Fibroblast of the conjunctiva (primary cell): Measurements from ENCODE around the gene WLS.

ENCODE experiments used
- DNase-seq: peaks from one replicate; pipeline ENCODE4 v3.0.0-alpha.2; 2010; ENCODE audit warnings: low read depth

The WLS gene

DNA sequence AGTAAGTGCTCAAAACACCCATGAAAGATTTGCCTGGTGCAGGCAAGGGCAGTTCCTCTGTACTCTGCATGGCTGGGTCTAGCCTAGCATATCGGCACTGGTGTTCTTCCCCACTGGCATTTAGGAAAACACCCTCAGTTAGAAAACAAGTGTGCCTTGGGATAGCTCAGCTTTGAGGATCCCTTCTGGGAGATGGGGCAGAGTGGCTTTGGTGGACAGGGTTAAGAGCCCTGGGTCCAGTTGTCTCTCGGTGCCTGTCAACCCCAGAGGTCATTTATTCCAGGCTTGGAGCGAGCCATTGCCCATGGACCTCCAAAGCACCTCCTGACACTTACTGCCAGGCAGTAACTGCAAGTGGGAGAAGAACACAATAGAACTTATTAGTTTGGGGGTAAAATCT lies 101.1 kb downstream of the WLS start:
- no peak for DNase-seq

DNA sequence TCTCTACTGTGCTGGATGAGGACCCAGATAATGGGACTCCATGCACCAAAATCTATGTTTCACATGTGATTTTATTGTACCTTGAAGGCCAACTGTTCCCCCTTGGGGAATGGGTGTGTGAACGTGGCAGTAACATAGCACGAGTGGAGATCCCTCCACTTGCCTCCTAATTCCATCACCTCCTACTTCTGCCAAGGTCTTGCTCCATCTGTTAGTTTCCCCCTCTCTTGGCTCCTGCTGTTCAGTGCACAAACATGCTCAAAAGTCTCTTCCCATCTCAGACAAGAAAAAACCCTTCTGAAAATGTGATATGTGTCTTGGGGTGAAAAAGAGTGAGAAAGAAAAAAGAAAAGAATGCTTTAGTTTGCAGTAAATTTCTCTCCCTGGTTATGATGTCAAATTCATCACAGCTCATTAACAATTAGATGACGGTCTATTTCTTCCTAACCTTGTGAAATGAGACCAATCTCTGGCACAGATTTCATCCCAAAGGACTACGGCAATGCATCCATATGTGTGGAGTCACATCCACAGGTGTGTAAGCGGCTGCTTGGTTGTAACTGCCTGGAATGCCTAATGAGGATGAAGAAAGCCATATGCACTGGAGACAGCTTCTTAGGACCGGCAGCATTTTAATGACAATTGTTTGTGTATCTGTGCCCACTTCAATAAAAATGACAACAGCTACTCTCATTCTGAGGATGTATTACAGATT lies 102.6 kb downstream of the WLS start:
- DNase-seq: no peak

DNA sequence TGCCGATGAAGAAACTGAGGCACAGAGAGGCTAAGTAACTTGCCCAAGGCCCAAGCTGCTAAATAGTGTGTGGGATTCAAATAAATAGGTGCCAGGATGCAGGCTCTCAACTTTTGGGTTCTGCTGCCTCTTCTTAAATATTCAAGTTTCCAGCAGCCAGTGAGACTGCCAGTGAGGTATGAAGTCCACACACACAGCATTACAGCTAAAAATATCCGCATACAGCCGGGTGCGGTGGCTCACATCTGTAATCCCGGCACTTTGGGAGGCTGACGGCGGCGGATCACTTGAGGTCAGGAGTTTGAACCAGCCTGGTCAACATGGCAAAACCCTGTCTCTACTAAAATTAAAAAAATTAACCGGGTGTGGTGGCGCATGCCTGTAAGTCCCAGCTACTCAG lies 103.5 kb downstream of the WLS start:
- no peak for DNase-seq

DNA sequence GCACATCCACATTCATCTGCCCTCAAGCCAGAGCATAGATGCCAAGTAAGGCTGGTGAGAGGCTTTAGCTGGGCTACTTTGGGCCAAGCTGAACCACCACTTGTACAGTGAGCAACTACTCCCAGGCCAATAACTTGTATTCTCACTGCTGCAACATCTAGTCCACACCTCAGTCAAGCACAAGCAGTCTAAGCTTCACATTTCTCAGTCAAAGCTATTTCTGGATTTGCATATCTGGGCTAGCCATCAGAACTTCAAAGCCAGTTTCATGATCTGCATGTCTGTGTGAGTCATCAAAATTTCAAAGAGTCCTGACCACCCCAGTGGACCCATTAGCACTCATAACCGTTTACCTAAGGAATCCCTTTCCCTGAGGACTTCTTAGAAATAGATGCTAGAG lies 104.2 kb downstream of the WLS start:
- DNase-seq: no peak

DNA sequence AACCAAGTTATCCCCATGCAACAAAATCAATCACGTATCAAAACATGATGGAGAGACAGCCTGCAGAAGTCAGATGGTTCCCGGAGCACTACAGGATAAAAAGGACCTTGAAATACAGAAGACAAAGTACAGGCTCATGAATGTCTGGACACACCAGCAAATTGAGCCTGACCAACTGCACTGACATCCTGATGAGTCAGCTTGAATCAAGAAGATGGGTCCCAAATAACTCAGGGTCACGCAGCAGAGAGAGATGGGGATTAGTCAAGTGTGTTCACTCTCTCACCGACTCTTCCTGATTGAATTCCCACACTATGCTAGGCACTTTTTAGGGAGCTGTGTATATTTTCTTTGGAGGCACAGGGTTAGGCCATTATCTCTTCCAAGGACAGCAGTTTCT lies 110.8 kb downstream of the WLS start:
- no peak for DNase-seq

DNA sequence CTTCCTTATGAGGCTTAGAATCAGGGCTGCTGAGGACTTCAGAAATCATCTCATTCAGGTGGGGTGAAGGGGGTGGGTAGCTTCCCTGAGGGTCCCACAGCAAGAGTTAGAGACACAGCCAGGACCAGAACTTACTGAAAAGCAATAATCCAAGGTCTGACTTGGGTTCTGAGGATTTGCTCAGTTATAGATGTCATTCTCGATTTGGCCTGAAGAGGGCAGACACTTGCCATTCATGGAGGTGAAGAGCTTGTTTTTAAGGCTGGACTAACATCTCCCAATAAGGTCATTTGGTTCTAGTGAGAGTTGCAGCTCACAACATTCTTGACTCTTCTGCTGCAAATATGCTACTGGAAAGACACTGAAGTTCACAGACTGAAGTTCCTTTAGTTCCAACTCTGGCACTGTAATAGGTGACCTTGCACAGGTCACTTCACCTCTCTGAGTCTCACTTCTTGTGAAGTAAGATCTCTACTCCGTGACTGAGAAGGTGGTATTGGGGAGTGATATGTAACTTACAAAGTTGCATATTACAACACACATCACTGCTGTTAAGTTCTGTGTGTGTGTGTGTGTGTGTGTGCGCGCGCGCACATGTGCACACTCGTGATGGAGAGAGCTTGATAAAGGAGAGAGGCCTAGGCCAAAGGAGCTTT lies 112.1 kb downstream of the WLS start:
- DNase-seq: peak; percentile 80

DNA sequence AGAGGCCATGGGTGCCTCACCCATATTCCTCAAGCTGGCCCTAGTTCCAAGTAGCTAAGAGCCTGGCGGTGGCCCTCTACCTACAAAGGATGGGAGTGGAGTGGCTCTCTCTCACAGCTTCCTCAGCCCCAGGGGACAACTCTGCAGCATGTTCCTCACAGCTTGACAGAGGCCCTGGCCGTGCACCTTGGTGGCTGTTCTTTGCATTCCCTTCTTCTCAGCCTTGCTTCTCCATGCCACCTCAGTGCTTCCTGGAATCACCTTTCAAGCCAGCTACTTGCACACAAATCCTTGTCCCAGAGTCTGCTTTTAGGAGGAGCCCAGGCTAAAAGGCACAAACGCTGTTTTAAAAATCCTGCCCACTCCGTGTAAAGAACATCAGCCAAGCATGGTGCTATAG lies 112.9 kb downstream of the WLS start:
- DNase-seq: no peak

DNA sequence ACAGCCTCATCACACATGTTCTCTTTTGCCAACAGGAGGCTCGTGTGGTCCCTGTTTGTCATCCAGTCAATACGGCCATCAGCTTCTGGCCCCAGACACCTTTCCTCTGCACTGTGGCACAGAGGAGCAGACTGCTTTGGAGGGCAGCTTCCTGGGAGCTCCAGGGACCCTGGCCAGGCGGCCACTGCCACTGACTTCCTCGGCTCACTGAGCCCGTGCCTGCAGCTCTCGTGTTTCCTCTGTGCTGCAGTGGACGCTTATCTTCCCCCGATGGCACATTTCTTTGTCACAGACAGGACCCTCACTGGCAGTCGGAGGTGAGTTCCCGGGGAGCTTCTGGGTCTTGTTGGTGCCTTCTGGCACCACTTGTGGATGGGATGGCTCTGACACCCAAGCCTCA lies 114.9 kb downstream of the WLS start:
- no peak for DNase-seq

DNA sequence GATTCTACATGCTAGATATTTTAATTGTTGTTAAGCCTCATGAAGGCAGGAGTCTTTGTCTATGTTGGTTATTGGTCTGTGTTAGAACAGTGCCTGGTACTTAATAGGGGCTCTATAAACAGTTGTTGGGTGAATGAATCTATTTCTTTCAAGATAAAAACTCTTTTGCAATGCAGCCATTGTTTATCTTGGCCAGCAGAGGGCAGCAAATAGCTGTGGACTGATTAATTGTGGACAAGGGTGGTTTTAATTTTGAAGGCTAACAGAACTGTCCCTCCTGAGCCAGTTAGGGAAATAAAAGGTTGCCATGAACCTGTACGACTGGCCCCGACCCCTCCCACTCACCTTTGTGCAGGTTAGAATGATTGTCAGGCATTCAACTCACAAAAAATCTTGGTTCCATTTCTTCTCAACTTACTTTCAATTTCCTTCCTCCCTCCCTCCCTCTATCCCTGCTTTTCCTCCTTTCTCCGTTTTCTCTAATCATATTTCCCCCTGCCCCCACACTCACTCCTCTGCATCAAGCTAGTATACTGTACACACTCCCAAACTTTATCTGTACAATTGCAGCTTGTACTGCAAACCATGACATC lies 115.6 kb downstream of the WLS start:
- DNase-seq: peak; percentile 43

DNA sequence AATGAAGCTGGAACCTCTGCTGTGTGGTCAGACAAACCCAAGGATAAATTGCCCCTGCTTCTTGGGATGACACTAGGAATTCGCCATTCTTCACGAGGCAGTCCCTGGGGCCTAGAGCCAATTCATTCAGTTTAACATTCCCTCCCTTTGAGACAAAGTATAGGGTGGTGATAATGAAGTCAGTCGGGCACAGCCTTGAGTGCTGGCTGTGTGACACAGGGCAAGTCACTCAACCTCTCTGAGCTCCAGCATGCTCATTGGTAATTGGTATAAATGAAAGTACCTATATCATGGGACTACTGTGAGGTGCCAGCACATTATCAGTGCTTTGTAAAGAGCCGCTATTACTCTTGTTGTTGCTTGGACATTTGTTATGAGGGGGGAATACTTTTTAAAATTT lies 117.0 kb downstream of the WLS start:
- no peak for DNase-seq

DNA sequence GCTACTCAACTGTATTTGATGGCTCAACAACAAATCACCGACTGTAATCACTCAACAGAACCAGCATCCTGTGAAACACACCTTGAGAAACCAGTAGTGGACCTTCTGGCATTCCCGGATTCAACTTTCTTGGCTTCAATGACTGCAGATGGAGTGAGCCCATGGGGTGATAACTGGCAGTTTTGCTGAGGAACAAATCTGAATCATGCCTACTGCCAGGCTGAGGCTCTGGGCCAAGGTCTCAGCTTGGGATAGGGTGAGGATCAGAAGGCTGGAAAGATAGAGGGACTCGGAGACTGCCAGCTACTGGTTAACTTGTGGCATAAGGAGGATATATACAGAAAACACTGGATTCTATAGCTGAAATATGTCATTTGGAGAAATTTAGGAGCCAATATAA lies 118.4 kb downstream of the WLS start:
- no peak for DNase-seq

DNA sequence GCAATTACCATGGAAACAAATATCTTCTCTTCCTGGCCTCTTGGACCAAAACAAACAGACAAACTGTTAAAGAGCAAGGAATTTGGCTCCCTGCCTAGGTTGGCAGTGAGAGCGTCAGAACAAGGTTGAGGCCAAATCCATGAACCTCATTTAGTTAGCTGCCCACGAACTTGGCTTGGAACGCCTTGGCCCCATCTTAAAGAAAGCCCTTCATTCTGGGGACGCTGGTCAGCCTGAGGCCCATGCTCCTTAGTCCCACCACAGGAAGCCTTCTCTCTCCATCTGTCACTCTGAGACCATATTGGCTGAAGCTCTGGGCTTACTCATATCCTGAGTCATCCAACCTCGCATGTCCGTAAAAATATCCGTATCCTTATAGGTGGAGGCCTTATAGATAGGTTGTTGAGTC lies 119.5 kb downstream of the WLS start:
- peak; percentile 60 for DNase-seq

DNA sequence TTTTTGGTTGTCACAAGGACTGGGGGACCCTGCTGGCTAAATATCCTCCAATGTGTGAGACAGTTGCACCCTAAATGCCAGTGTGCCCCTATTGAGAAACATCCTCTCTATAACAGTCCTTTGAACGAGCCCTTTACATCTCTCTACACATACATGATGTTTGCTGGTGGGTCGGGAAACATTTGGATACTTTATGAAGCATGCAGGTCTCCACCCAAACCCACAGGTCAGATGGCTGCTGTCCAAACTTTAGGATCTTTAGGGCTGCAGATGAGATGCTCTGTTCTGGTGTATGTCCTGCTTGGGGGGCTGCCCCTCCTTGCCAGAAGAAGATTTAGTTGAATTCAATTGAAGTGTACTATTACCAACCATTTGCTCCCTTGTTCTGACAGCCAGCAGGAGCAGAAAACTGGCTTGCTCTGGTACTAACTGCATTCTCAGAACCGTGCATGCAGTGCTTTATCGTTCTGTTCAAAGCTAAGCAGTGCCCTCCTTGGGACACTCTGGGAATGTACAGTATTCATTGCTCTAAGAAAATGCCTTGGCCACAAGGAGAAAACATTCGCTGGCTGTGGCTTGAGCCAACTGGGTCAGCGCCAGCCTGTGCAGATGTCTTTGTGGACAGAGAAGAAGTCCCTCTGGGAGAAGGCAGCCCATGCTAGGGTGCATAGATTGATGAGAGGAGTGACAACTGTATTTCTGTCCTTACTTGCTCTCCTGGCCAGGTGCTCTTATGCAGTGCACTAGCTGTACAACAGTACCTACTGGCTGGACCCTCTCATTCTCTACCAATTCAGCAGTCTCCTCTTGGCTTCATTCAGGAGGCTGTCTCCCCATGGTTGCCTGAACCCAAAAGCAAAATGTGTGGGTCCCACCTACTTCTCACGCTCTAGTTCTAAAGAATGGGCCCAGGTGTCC lies 120.5 kb downstream of the WLS start:
- peak; percentile 89 for DNase-seq

DNA sequence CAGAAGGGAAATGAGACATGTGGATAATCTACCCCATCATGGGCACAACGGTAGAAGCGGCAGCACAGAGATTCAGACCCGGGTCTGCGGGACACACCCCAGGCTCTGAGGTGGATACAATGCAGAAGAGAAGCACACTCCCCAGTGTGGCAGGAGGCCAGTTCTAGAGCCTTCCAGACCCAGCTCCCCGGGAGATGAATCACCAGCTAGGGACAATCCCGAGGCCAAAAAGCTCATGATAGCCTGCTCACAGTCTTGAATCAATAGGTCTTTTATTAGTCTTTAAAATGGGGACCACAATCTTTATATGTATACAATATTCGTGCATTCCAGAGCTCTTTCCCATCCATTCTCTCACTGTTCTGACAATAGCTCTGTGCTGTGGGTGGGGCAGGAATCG lies 124.6 kb downstream of the WLS start:
- DNase-seq: no peak

DNA sequence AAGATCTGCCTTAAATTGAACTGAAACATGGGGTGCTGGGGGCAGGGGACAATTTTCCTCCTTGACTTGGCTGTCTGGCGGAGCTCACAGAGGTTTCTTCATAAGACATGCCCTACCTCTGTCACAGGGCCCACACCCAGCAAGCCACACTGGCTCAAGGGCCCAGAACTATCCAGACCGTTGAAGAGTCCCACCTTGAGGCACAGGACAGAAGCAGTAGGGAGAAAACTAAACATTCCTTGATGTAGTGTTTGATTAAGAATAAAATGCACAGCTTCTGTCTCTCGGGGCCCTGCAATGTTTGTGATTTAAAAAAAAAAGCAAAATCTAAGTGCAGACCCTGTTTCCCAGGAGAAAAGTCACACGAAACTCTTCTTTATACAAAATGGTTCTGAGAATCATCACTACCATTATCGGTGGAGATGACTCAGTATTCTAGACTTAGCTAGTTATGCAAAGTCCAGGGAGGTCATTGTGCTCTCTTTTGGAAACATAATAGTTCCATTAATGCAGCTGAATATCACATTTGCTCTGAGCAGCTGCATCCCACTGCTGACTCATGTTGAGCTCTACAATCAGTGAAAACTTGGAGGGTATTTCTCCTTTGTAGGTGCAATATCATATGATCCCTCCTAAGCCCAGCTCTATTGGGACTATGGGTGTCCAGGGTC lies 128.3 kb downstream of the WLS start:
- no peak for DNase-seq

DNA sequence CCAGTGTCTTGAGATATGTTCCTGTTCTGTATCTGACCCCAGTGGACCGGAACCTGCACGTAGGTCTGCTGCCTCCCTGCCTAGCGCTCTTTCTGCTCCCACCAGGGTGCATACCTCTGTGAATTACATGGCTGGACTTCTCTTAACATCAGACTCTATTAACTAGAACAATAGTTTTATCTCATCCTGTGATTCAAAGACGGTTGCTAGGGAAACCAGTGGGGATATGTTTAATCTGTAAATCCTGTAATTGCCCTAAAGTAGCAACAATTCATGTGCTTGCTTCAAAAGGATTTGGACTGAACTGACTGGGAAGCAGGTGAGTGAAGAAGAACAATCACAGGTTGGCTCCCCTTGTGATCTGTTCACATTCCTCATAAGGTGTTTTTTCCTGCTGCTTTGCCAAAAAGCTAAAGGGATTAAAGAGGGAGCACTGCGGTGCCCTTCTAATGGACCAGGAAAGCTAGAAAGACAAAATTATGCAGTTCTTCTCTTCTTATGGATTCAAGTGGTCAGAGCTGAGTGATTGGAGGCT lies 129.2 kb downstream of the WLS start:
- no peak for DNase-seq

DNA sequence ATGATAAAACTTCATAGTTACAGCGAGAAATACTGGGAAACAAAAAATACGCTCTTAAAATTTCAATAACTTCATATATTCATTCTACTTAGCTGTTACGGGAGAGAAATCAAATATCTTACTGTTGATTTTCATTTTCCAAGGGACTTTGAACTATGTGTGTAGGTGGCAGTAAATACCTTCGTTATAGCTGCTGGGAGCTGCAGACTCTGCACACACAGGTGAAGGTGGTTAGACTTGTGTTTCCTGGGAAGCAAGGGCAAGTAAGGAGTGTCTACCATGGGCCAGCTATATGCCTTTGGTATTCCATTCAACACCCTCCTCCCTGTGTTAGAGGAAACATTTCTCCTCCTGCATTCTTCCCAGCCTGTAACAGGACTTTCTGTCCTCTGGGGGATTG lies 130.5 kb downstream of the WLS start:
- no peak for DNase-seq

DNA sequence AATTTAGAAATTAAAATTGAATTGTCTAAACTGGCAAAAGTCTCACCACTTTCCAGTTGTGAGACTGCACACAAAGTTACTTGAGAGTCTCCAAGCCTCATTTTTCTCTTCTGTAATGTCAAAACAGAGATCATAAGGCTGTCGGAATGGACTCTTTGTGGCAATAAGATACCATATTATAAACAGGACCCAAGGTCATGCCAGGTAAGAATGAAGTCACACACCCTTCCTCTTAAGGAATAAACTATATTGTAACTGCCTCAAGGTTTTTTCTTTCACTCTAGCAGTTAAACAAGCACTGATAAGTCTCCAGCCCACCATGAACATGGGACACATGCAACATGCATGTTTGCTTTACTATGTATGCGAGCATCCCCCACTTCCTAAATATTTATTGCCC lies 131.8 kb downstream of the WLS start:
- DNase-seq: no peak

DNA sequence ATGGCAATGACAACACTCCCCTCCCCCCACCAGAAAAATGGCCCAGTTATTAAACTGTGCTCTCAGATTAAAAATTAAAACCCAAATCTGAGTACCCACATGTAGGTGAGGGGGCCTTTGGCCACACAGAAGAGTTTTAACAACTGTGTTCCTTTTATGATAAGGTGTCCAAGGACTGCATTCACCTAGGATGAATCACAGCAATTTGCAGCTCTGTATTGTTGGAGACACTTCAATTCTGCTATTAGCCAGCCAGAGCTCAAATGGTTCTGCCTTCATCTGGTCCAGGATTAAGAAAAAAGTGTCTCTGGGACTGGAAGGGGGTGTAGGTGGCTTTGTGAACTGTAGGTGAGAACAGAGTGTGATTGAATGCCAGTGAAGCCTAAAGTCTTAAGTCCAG lies 138.6 kb downstream of the WLS start:
- no peak for DNase-seq

DNA sequence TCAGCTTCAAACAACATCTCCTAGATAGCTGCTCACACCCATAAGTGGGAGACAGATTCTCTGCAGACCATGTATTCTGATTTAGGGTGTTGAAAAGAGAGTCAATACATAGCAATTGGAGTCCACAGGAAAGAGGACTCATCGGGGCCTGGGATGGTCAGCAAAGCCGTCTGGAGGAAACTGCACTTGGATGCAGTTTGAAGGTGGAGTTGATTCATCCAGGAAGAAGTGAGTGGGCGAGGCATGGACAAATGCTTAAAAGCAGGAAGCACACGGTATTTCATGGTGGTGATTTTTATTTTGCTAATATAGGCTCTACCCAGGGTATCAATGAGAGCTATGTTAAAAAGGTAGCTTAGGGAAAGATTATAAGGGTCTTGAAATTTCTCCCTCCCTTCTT lies 145.1 kb downstream of the WLS start:
- DNase-seq: no peak

DNA sequence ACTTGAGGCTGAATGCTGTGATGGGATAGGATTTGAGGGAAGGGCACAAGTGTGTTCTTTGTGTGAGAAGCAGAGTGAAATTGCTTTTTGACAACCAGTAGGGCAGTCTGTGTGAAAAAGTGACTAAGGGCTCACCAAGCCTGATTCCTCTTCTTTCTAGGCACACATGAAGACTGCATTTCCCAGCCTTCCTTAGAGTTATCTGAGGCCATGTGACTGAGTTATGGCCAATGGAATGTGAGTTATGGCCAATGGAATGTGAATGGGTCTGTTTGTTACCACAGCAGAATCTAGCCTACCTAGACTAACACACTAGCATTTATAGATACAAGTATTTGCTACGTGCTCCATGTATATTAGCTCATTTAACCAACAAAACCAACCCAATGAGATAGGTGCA lies 146.6 kb downstream of the WLS start:
- no peak for DNase-seq

DNA sequence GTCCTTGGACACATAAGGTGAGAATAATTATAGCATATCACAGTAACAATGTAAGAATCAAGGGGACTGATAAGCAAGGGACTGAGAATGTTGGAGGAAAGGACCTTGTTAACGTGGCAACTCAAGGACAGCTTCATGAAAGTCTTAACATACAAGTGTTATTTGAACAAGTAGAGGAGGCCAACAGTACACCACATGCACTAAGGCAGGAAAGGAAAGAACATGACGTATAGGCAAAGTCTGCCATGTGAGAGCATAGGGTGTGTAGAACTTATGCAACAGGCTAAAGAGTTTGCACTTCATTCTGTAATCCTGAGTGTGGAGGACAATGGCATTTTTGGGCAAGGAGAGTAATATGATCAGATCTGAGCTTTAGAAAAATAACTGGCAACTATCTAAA lies 148.6 kb downstream of the WLS start:
- no peak for DNase-seq
